Activated naive CD4-positive, alpha-beta T cell treated with anti-CD3 and anti-CD28 coated beads, Interleukin-2, amount 50 U/mL, for 72 hours (primary cell): Measurements from ENCODE around the gene WDR55. TPM values are rescaled to one million over a fixed set of nuclear protein-coding genes. Genes with fewer than 3 reads are reported as not detected.
"Not testable (repeated sequence)": the region's sequence is repeated elsewhere in the genome, so short reads cannot be mapped to it uniquely, and the experiment has no call there.

Source experiments
- ATAC-seq, 2 donors: fragments of 150-1000 bp; cut with Tn5 transposase; 2 replicates each; pipeline ENCODE4 v1.10.0; 2021; ENCODE audit warnings: mild to moderate bottlenecking in 2 of 2, moderate library complexity in 2 of 2
- DNase-seq, 2 donors: peaks; one replicate each; pipeline ENCODE4 v3.0.0; 2021 to 2022; ENCODE audit warnings: low spot score in 2 of 2
- H3K27ac Mint-ChIP-seq, 2 donors: one replicate each; pipeline ENCODE4 v1.8.0; 2022; ENCODE audit warnings: mild to moderate bottlenecking in 2 of 2, mixed read lengths in 2 of 2
- H3K36me3 Mint-ChIP-seq, 2 donors: one replicate each; pipeline ENCODE4 v1.8.0; 2022; ENCODE audit warnings: mixed read lengths in 2 of 2
- H3K9me3 Mint-ChIP-seq, 2 donors: one replicate each; pipeline ENCODE4 v1.8.0; 2022; ENCODE audit warnings: mixed read lengths in 2 of 2
- total RNA-seq, 2 donors: library from RNA; stranded (reverse); gene quantifications; one replicate each; pipeline ENCODE4 v1.2.3, GENCODE V29; 2022

Gene WDR55
- total RNA-seq, 2 donors from 2014 or later: 32.5 to 36.3 TPM

GRCh38 chr5:140638898-140639147 is 25.9 kb upstream of the WDR55 start:
- H3K9me3 Mint-ChIP-seq, DNase-seq, H3K36me3 Mint-ChIP-seq, ATAC-seq: not testable (repeated sequence)
- H3K27ac Mint-ChIP-seq: peak overlapping the region; percentile 88 to 99

- ATAC-seq (peak; percentile 87 to 93), DNase-seq (peak; percentile 95)
Measured at GRCh38 chr5:140639148-140639981, 25.3 kb upstream of the WDR55 start, which contains the start of gene TMCO6. Gene TMCO6 (plus strand): TSS chr5:140639451. CDS start chr5:140639528, 77 bp downstream.

GRCh38 chr5:140641716-140642115 is 23.0 kb upstream of the WDR55 start:
- peak overlapping the region in 1 of 2 donors; percentile 40 for H3K27ac Mint-ChIP-seq
- peaks cover 8 to 11% of the 10 kb centered on the region in 2 donors for H3K36me3 Mint-ChIP-seq
- no peak for DNase-seq
- H3K9me3 Mint-ChIP-seq: no peaks in the 10 kb centered on the region
- ATAC-seq: no peak

More at GRCh38 chr5:140639148-140639981, 25.3 kb upstream of the WDR55 start, which contains the start of gene TMCO6:
- Mint-ChIP-seq H3K36me3 (peaks cover 6 to 8% of the 10 kb centered on the region in 2 donors), H3K9me3 (no peaks in the 10 kb centered on the region), H3K27ac (peak within 1 kb of the TSS; percentile 88 to 99)

- Mint-ChIP-seq H3K36me3 (peaks cover 10 to 20% of the 10 kb centered on the region in 2 donors), H3K27ac (peak overlapping the region in 1 of 2 donors; percentile 41), H3K9me3 (no peaks in the 10 kb centered on the region)
- DNase-seq (no peak), ATAC-seq (no peak)
Measured at GRCh38 chr5:140642718-140643117, 22.0 kb upstream of the WDR55 start.

GRCh38 chr5:140647042-140647419 is 17.7 kb upstream of the WDR55 start:
- Mint-ChIP-seq H3K36me3 (peaks cover 17% of the 10 kb centered on the region in 2 donors), H3K27ac (peak overlapping the region; percentile 95 to 100), H3K9me3 (no peaks in the 10 kb centered on the region)
- DNase-seq: no peak
- no peak for ATAC-seq

DNA sequence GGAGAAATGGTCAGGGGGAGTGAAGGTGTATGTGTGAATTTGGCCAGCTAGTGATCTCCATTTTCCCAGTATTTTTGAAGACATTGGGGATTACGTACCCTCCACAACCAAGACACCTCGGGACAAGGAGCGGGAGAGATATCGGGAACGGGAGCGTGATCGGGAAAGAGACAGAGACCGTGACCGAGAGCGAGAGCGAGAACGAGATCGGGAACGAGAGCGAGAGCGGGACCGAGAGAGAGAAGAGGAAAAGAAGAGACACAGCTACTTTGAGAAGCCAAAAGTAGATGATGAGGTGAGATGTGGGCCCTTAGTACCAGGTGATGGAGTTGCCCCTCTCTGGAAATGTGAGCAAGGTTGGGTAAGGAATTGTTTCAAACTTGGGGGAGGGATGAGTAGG is 5.8 kb upstream of the WDR55 start:
- Mint-ChIP-seq H3K9me3 (no peaks in the 10 kb centered on the region), H3K27ac (peak overlapping the region; percentile 55 to 74), H3K36me3 (peaks cover 12 to 33% of the 10 kb centered on the region in 2 donors)
- ATAC-seq: no peak
- DNase-seq: no peak

DNA sequence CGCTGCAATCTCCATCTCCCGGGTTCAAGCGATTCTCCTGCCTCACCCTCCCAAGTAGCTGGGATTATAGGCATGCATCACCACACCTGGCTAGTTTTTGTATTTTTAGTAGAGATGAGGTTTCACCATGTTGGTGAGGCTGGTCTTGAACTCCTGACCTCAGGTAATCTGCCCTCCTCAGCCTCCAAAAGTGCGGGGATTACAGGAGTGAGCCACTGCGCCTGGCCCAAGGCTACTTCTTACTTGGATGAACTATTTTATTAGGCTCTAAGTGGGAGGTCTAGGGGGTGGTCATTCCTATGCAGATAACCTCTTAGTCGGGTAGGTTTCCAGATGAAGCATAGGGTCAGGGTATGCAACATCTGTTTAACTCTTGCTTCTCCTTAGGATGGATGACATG is 4.3 kb upstream of the WDR55 start:
- H3K27ac Mint-ChIP-seq, DNase-seq: not testable (repeated sequence)

DNA sequence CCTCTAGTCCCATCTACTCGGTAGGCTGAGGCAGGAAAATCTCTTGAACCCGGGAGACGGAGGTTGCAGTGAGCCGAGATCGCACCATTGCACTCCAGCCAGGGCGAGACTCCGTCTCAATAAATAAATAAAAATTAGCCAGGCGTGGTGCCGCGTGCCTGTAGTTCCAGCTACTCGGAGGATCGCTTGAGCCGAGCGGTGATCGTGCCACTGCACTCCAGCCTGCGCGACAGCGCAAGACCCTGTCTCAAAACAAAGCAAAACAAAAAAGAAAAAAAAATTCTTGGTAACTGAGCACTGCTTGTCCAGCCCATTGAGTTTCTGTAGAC is 710 bp upstream of the WDR55 start:
- no peak for ATAC-seq
- Mint-ChIP-seq H3K27ac (peak overlapping the region; percentile 95 to 99), H3K9me3 (peaks cover 0 to 4% of the 10 kb centered on the region in 2 donors), H3K36me3 (peaks cover 38 to 54% of the 10 kb centered on the region in 2 donors)
- DNase-seq: no peak

More for the DNA sequence above, 4.3 kb upstream of the WDR55 start:
- not testable (repeated sequence) for H3K9me3 Mint-ChIP-seq, ATAC-seq
- peaks cover 21 to 42% of the 10 kb centered on the region in 2 donors for H3K36me3 Mint-ChIP-seq

DNA sequence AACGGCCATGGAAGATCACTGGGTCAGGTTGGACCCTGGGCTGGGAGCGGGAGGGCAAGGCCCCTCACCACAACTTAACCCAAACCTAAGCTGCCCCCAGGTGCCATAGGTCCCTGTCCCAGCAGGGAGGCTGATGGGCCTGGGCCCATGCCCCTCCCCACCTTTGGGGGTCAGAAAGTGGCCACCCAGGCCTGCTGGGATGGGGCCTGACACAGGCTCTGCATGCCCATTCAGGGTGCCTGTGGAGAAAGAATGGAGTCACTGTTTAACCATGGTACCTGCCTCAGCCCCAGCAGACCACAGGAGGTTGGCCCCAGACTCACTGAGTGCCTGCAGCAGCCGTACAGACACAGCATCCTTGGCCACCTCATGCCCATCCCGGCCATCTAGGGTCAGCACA is 6.3 kb downstream of the WDR55 start:
- ATAC-seq, H3K27ac Mint-ChIP-seq, H3K9me3 Mint-ChIP-seq, DNase-seq: not testable (repeated sequence)
- peaks cover 22 to 27% of the 10 kb centered on the region in 2 donors for H3K36me3 Mint-ChIP-seq

- no peak for ATAC-seq
- peaks cover 17 to 22% of the 10 kb centered on the region in 2 donors for H3K36me3 Mint-ChIP-seq
Measured at GRCh38 chr5:140671472-140672125, 6.9 kb downstream of the WDR55 start.

DNA sequence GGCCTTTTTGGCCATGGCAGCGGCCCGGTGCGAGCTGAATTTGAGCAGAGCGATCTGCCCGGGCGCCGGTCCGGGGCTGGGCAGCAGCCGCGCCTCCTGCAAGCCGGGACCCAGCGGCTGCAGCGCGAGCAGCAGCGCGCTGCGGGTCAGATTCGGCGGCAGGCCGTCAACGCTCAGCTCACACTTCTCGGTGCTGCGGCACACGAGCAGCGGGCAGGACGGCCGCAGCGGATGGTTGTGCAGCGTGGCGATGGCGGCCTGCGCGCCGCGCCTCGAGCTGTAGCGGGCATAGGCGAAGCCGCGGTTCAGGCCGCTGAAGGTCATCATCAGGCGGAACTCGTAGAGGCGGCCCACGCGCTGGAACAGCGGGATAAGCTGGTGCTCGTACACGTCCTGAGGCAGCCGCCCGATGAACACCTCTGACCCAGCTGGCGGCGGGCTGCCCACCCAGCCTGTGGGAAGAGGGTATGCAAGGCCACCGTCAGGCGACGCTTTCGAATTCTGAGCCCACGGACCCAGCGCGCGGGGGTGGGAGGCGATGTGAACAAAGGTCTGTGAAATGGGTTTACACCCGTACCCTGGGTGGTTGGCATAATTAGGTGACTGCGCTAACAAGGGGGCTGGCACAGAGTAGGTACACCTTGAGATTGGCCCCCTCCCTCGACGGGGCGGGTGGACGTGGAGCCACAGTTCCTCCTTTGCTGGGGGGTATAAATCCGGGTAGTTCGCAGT is 7.9 kb downstream of the WDR55 start:
- ATAC-seq (peak in 1 of 2 donors; percentile 51), DNase-seq (no peak)
- Mint-ChIP-seq H3K27ac (no peak overlapping the region), H3K9me3 (no peaks in the 10 kb centered on the region), H3K36me3 (peaks cover 8 to 14% of the 10 kb centered on the region in 2 donors)

More at GRCh38 chr5:140671472-140672125, 6.9 kb downstream of the WDR55 start:
- Mint-ChIP-seq H3K9me3 (no peaks in the 10 kb centered on the region), H3K27ac (peak overlapping the region in 1 of 2 donors; percentile 79)
- no peak for DNase-seq

DNA sequence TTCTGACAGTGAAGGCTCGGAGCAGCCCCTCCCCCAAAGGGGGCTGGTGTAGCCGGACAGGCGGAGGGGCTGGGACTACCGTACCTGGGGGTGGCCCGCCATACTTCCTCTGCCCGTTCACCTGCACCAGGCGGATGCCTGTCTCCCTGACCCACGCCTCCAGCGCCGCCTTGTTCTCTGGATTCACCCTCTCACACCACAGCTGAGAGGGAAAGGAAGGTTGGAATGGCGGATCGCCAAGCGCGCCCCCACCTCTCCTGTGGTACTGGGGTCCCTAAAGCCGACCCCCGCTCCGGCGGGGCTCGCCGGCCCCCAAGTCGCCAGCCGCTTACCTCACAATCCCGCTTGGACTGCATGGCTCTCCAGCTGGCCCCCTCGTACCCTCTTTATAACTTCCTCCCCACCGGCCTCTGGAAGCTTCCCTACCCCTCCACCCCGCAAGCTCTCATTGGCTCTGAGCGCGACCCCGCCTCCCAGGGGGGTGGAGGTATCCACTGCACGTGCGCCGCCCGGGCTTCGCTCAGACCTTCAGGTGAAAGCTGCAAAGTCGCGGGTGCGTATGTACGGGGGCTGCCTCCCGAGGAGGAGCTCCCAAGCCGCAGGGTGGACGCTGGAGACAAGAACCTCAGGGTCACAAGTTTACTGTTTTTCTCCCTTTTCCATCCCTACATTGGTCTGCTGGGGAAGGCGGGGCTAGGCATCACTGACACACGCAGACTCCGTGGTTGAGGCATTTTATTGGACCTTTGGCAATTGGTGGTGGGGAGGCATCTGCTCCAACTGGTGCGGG is 8.7 kb downstream of the WDR55 start, which contains the start of gene DND1:
TSS of gene DND1 (minus strand) at position 390 of the 790 bp plus-strand sequence. CDS start at position 356, 34 bp downstream.
- peaks cover under 1 to 7% of the 10 kb centered on the region in 2 donors for H3K36me3 Mint-ChIP-seq
- DNase-seq (no peak), ATAC-seq (peak in 1 of 2 donors; percentile 19)
- peak within 1 kb of the TSS; percentile 53 to 87 for H3K27ac Mint-ChIP-seq
- no peaks in the 10 kb centered on the region for H3K9me3 Mint-ChIP-seq

DNA sequence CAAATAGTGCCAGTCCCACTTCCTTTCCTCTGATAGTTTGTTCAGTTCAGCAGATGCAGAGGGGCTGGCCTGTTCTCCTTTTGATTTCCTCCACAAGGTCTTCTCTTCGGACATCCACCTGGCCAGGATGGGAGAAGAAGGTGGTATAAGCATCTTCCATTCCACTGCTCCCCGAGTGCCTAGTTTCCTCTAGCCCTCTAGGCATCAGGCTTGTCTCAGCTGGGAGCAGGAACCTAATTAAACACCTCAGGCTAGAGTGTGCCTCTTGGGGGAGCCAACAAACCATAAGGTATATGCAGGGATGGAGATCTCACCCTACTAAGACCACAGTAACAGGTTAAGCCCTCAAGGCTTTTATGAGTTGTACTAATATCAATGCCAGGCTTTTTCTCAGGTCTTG is 9.5 kb downstream of the WDR55 start:
- Mint-ChIP-seq H3K27ac (peak overlapping the region; percentile 53 to 87), H3K36me3 (peaks cover 0 to 3% of the 10 kb centered on the region in 2 donors), H3K9me3 (no peaks in the 10 kb centered on the region)
- DNase-seq (no peak), ATAC-seq (no peak)

- DNase-seq: no peak
- Mint-ChIP-seq H3K9me3 (no peaks in the 10 kb centered on the region), H3K27ac (peak overlapping the region in 1 of 2 donors; percentile 53), H3K36me3 (no peaks in the 10 kb centered on the region)
- peak in 1 of 2 donors; percentile 6 for ATAC-seq
Measured at GRCh38 chr5:140674629-140675028, 9.9 kb downstream of the WDR55 start.

GRCh38 chr5:140677947-140678346 is 13.2 kb downstream of the WDR55 start:
- H3K9me3 Mint-ChIP-seq: no peaks in the 10 kb centered on the region
- H3K27ac Mint-ChIP-seq: no peak overlapping the region
- DNase-seq (no peak), ATAC-seq (no peak)
- H3K36me3 Mint-ChIP-seq: no peaks in the 10 kb centered on the region

- Mint-ChIP-seq H3K9me3 (no peaks in the 10 kb centered on the region), H3K27ac (no peak overlapping the region), H3K36me3 (no peaks in the 10 kb centered on the region)
- ATAC-seq: no peak
- DNase-seq: no peak
Measured at GRCh38 chr5:140678993-140679392, 14.3 kb downstream of the WDR55 start.
